ENCODE measurements around the gene RNF150.

DNA sequence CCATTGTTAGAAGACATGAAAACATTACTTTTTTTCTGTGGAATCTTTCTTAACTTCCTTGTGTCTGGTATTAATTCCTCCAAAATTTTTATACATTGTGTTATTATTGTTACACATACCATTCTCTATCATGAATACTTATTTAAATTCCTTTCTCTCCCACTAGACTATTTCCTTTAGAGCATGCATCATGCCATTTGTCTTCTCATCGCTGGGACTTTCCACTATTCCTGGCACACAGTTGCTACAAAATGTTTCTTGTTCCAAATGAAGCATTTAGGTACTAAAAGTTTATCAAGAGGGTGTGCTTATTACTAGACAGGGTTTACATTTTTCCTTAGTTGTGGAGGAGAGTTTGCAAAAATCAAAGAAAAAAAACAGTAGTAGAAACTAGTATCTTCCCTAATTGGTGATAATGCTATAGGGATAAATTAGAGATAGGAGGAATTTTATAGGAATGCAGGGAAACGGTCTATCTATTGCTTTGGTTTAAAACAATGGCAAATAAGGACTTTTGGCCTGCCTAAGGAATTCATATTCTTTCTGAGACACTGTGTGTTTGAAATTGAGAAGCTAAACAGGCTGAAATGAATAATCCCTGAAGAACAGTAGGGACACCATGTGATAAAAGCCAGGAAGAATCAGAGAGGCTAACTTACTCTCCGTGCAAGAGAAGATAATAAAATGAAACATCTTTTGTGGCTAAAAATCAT lies 189.6 kb downstream of the RNF150 start:
- TF ChIP-seq, protein P1, sequence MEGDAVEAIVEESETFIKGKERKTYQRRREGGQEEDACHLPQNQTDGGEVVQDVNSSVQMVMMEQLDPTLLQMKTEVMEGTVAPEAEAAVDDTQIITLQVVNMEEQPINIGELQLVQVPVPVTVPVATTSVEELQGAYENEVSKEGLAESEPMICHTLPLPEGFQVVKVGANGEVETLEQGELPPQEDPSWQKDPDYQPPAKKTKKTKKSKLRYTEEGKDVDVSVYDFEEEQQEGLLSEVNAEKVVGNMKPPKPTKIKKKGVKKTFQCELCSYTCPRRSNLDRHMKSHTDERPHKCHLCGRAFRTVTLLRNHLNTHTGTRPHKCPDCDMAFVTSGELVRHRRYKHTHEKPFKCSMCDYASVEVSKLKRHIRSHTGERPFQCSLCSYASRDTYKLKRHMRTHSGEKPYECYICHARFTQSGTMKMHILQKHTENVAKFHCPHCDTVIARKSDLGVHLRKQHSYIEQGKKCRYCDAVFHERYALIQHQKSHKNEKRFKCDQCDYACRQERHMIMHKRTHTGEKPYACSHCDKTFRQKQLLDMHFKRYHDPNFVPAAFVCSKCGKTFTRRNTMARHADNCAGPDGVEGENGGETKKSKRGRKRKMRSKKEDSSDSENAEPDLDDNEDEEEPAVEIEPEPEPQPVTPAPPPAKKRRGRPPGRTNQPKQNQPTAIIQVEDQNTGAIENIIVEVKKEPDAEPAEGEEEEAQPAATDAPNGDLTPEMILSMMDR (IDR thresholded peaks at IDR 0.05; ENCODE audit: poor library complexity, severe bottlenecking), result no peak
- TF ChIP-seq RAD21 (conservative IDR thresholded peaks at IDR 0.05), result no peak
- no peak for TF ChIP-seq TAF1 (IDR thresholded peaks at IDR 0.05; ENCODE audit: low read depth)
- no peak for TF ChIP-seq EP300 (conservative IDR thresholded peaks at IDR 0.05; ENCODE audit: poor library complexity, severe bottlenecking)
- TF ChIP-seq POLR2AphosphoS5 (IDR thresholded peaks at IDR 0.05), result no peak
- TF ChIP-seq EZH2 (IDR thresholded peaks at IDR 0.05; ENCODE audit: borderline replicate concordance, insufficient read depth, low read length, poor library complexity, severe bottlenecking), result no peak
- TF ChIP-seq, protein P2, sequence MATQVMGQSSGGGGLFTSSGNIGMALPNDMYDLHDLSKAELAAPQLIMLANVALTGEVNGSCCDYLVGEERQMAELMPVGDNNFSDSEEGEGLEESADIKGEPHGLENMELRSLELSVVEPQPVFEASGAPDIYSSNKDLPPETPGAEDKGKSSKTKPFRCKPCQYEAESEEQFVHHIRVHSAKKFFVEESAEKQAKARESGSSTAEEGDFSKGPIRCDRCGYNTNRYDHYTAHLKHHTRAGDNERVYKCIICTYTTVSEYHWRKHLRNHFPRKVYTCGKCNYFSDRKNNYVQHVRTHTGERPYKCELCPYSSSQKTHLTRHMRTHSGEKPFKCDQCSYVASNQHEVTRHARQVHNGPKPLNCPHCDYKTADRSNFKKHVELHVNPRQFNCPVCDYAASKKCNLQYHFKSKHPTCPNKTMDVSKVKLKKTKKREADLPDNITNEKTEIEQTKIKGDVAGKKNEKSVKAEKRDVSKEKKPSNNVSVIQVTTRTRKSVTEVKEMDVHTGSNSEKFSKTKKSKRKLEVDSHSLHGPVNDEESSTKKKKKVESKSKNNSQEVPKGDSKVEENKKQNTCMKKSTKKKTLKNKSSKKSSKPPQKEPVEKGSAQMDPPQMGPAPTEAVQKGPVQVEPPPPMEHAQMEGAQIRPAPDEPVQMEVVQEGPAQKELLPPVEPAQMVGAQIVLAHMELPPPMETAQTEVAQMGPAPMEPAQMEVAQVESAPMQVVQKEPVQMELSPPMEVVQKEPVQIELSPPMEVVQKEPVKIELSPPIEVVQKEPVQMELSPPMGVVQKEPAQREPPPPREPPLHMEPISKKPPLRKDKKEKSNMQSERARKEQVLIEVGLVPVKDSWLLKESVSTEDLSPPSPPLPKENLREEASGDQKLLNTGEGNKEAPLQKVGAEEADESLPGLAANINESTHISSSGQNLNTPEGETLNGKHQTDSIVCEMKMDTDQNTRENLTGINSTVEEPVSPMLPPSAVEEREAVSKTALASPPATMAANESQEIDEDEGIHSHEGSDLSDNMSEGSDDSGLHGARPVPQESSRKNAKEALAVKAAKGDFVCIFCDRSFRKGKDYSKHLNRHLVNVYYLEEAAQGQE (IDR thresholded peaks at IDR 0.05; ENCODE audit: borderline replicate concordance), result no peak
- TF ChIP-seq MXI1 (conservative IDR thresholded peaks at IDR 0.05; ENCODE audit: poor library complexity, severe bottlenecking), result no peak

Measured in neural cell (in vitro differentiated cells).